ENCODE results near the gene RFPL4A.

Gene RFPL4A

GRCh38 chr19:55809381-55810058 lies 50.6 kb downstream of the RFPL4A start:
- peak; percentile 91 for DNase-seq

GRCh38 chr19:55811340-55811739 lies 52.4 kb downstream of the RFPL4A start:
- no peak for DNase-seq

GRCh38 chr19:55812449-55812848 lies 53.6 kb downstream of the RFPL4A start:
- DNase-seq, result no peak
